ENCODE measurements around the gene MAT2A. TPM values are rescaled to one million over a fixed set of nuclear protein-coding genes. Genes with fewer than 3 reads are reported as not detected.

Gene MAT2A
- polyA plus RNA-seq (ENCODE audit: insufficient read length in 3 of 3), result 100 to 1,000 TPM; 340 to 430 (median 417) TPM
- long read RNA-seq, donor 1, transcript MAT2A-201 (9 exons, 2,819 nt), result major isoform, 43 of 104 reads
- long read RNA-seq, donor 1, partial matches to known transcripts, result 60 of 104 reads
- long read RNA-seq, donor 1, other reads (novel, unspliced or antisense), result 0 of 104 reads
- long read RNA-seq, donor 2, transcript MAT2A-201 (9 exons, 2,819 nt), result major isoform, 60 of 170 reads
- long read RNA-seq, donor 2, partial matches to known transcripts, result 105 of 170 reads
- long read RNA-seq, donor 2, other reads (novel, unspliced or antisense), result 0 of 170 reads
- long read RNA-seq, donor 3, transcript MAT2A-201 (9 exons, 2,819 nt), result major isoform, 44 of 116 reads
- long read RNA-seq, donor 3, partial matches to known transcripts, result 67 of 116 reads
- long read RNA-seq, donor 3, other reads (novel, unspliced or antisense), result 0 of 116 reads
- long read RNA-seq, donor 4, transcript MAT2A-201 (9 exons, 2,819 nt), result major isoform, 49 of 119 reads
- long read RNA-seq, donor 4, partial matches to known transcripts, result 61 of 119 reads
- long read RNA-seq, donor 4, other reads (novel, unspliced or antisense), result 5 of 119 reads
- long read RNA-seq, donor 5, transcript MAT2A-201 (9 exons, 2,819 nt), result major isoform, 18 of 84 reads
- long read RNA-seq, donor 5, partial matches to known transcripts, result 66 of 84 reads
- long read RNA-seq, donor 5, other reads (novel, unspliced or antisense), result 0 of 84 reads
- long read RNA-seq, donor 6, transcript MAT2A-201 (9 exons, 2,819 nt), result major isoform, 27 of 105 reads
- long read RNA-seq, donor 6, partial matches to known transcripts, result 77 of 105 reads
- long read RNA-seq, donor 6, other reads (novel, unspliced or antisense), result 0 of 105 reads
- long read RNA-seq, donor 7, transcript MAT2A-201 (9 exons, 2,819 nt), result major isoform, 62 of 87 reads
- long read RNA-seq, donor 7, partial matches to known transcripts, result 22 of 87 reads
- long read RNA-seq, donor 7, other reads (novel, unspliced or antisense), result 0 of 87 reads
- long read RNA-seq, donor 8, transcript MAT2A-201 (9 exons, 2,819 nt), result major isoform, 17 of 25 reads
- long read RNA-seq, donor 8, partial matches to known transcripts, result 6 of 25 reads
- long read RNA-seq, donor 8, other reads (novel, unspliced or antisense), result 0 of 25 reads
- long read RNA-seq, donor 9, transcript MAT2A-201 (9 exons, 2,819 nt), result major isoform, 61 of 133 reads
- long read RNA-seq, donor 9, partial matches to known transcripts, result 67 of 133 reads
- long read RNA-seq, donor 9, other reads (novel, unspliced or antisense), result 5 of 133 reads
- long read RNA-seq, donor 10, transcript MAT2A-201 (9 exons, 2,819 nt), result major isoform, 34 of 96 reads
- long read RNA-seq, donor 10, partial matches to known transcripts, result 58 of 96 reads
- long read RNA-seq, donor 10, other reads (novel, unspliced or antisense), result 0 of 96 reads
- long read RNA-seq, donor 11, transcript MAT2A-201 (9 exons, 2,819 nt), result major isoform, 27 of 46 reads
- long read RNA-seq, donor 11, partial matches to known transcripts, result 17 of 46 reads
- long read RNA-seq, donor 11, other reads (novel, unspliced or antisense), result 0 of 46 reads
- long read RNA-seq, donor 12, transcript MAT2A-201 (9 exons, 2,819 nt), result major isoform, 88 of 383 reads
- long read RNA-seq, donor 12, partial matches to known transcripts, result 290 of 383 reads
- long read RNA-seq, donor 12, other reads (novel, unspliced or antisense), result 0 of 383 reads
- long read RNA-seq, donor 13, transcript MAT2A-201 (9 exons, 2,819 nt), result major isoform, 20 of 65 reads
- long read RNA-seq, donor 13, partial matches to known transcripts, result 45 of 65 reads
- long read RNA-seq, donor 13, other reads (novel, unspliced or antisense), result 0 of 65 reads
- long read RNA-seq, donor 14, result 0 reads
- long read RNA-seq, donor 15, transcript MAT2A-201 (9 exons, 2,819 nt), result major isoform, 46 of 121 reads
- long read RNA-seq, donor 15, partial matches to known transcripts, result 73 of 121 reads
- long read RNA-seq, donor 15, other reads (novel, unspliced or antisense), result 0 of 121 reads
- long read RNA-seq, donor 16, transcript MAT2A-204 (3 exons, 691 nt), result minor isoform, 6 of 118 reads
- long read RNA-seq, donor 16, transcript MAT2A-201 (9 exons, 2,819 nt), result major isoform, 41 of 118 reads
- long read RNA-seq, donor 16, partial matches to known transcripts, result 69 of 118 reads
- long read RNA-seq, donor 16, other reads (novel, unspliced or antisense), result 0 of 118 reads

DNA sequence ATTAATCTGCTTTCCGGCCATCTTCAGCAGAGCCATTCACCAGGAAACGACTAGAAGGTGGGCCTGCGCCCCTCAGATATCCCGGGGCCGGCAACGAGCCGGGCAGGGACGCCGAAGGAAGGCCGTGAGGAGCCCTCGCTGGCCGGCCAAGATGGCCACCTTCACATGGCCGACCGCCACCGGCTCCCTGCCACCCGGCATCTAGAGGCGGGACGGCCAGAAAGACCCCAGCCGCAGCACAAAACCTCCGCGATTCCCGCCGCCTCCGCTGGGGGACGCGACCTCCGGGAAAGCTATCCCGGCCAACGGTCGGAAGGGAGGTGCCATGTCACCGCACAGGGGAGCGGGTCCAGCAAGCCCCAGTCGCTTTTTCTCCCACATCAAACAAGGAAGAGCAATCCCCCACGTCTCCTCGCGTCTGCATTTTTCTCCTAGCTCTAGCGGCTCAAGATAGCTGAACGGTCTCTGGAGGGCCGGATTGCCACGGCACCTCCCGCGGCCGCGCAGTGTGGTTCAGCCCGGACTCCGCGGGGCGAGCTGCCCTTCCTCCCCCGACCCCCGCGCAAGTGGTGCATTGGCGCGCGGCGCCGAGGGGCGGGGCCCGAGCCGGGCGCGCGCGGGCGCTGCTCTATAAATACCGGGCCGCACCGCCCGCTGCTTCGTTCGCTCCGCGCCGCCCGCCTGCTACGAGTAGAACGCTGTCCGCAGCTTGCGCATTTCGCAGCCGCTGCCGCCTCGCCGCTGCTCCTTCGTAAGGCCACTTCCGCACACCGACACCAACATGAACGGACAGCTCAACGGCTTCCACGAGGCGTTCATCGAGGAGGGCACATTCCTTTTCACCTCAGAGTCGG, at the start of gene MAT2A:
Gene MAT2A (plus strand): TSS at position 662 of the 854 bp plus-strand sequence. CDS start 120 bp downstream, at position 782.
- peak; percentile 96 for DNase-seq

DNA sequence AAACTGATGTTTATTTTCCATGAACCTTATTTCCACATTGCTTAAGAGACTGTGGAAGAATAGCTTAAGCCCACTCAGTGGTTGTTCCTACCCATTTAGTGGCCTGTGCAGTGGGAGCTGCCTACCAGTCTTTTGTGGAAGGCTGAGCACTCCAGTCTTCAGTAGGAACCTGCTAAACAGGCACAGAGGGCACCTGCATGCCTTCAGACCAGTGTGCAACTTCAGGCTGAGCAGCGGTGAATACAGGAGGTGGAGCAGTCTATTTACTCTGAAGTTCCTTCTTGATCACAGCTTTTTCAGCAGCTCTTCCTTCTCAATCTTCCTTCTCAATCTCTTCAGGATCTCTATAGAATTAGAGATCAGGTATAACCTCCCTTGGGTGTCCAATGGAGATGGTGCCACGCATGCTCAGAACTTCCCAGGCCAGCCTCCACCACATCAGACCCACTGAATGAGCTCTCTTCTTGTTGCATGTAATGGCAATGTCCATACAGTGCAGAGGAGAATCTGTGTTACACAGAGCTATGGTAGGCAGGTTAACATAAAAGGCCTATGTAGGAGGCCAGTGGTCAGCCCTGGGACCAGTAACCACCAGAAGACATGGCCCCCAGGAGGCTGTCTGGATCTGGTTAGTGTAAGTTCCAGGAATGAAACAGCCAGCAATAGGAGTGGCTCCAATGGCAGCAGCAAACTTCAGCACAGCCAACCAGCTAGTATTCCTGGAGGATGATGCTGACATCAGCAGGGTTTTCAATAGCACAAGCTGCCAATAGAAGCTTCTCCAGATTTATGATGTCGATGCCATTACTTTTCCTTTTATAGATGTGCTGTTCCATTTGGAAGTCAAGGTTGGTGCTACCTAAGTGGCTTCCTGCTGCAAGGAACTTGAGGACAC, 47.9 kb upstream of the MAT2A start:
- no peak for DNase-seq

DNA sequence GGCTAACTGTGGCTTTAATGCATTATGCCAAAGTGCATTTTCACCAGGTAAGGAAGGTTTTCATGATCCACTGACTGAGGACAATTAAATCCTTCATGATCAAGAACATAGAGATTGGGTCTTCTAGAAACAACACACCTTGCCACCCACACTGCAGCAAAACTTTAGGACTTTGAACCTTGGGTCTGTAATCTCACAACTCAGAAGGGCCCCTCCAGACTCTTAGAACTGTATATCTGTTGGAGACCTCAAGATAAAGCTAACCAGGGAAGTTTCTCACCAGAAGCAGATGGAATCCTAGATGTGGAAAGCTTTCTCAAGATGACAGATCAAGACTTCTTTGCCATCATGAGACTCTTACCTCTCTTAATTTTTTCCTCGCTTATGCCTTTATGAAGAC, 42.5 kb upstream of the MAT2A start:
- no peak for DNase-seq

DNA sequence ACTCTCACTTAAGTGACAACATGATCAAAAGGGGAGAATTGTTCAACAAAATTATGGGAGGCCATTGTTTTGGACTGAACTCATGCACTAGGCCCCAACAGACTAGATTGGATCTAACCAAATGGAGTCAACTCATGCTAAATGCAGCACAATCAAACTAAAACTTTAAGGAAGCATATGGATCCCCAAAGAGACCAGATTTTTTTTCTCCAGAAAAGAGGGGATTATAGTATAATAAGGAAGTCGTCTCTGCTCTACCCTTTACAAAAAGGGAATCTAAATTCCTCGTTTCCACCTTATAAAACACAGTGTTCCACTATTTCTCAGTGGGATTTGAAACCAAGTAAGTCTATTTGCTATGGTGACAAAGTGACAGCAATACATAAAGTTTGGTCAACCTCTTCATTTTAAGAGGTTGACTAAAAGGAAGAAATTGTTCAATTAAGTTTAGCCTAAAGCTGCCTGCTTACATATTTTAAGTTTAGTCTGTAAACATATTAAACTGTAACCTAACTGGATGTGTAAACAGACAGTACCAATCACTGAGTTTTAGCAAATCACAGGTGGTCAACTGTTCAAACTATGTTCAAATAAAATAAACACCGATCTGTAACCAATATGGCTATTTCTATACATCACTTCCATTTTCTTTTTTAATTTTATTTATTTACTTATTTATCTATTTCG, 40.9 kb upstream of the MAT2A start:
- DNase-seq, result no peak

DNA sequence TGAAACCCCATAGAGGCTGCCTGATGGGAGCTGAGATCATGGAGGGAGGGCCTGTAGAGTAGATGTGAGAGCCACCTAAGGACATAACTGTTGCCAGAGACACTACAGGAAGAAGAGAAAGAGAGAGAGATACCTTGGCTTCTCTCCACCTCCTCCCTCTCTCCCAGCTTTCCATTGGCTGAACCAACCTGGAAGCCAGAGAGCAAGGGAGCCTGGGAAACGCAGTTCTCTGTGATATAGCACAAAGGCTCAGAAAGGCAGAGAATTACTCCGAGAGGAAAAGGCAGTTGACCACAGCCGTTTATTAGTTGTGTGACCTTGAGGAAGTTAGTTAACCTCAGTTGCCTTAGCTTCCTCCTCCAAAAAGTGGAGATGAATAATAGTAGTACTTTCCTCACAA, 37.7 kb upstream of the MAT2A start:
- DNase-seq, result no peak

DNA sequence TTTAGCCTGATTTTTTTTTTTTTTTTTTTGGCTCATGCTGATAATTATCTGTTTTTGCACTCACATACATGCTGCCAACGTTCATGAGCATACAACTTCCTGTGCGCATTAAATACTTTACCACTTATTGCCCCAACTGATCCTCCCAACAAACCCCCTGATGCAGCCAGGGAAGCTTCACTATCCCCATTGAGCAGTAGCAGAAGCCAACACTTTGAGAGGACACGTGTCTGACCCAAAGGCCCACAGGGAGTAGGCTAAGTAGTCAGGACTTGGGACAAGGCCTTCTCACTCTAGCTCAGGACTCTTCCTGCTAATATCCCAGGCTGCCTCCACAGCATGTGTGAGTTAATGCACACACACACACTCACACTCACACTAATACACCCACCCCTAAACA, 36.2 kb upstream of the MAT2A start:
- DNase-seq, result no peak

DNA sequence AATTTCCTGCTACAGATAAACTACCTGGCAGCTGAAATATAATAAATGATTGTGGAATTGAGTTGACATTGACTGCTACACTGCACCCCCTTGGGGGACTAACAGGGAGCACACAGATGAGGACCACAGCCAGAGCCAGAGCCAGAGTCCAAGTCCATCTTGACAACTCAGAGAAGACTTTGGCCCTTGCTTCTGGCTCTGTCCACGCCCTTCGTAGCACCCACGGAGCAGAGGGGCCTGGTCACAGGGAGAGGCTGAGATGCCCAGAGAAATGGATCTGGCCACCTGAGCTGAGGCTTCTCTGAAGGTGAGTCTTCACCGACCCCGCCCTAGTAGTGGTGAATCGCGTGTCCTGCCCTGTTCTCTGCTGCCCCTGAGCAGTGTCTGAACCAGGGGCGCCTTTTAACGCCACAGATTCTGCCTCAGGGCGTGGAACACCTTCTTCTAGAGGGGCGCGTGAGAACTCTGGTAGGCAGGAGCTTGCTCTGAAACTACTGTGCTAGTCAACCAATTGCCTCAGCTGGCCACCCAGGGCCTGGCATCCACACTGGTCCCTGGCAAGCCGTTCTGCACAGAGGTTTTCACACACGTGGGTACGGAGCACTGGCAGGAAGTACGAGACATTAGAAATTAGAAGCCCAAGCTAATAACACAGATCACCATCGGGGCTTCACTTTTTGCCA, 35.7 kb upstream of the MAT2A start:
- no peak for DNase-seq

DNA sequence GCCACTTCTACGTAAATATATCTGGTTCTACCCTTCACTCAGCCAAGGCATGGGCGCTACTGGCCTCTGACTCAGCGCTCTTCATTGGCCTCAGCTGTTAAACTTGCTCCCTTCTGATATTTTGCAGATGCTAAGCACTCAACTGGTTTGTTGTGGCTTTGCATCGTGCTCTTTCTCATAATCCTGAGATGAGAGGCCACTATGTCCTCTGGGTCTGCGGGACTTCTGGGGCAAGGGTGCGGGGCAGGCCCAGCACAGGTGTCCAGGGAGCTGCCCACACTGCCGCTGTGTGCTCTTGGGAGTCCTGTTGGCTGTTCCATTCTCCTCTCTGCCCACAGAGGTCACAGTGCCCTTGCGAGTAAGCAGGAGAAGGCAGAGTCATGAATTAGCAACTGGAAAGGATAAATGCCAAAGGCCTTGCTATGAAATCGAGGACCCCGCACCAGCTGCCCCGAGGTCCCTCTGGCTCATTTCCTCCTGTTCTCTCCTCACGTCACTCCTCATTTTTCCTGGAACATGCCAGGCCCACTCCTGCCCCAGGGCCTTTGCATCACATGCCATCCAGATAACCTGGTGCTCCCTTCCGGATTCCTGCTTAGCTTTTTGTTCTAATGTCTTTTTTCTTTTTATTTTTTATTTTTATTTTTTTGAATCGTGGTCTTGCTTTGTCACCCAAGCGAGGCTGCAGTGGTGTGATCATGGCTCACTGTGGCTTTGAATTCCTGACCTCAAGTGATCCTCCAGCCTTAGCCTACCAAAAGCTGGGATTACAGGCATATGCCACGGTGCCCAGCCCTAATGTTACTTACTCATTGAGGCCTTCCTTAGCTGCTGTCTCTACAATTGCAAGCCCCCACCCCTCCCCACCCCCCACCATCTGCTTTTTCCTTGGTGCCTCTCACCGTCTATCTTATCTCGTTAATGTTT, 34.9 kb upstream of the MAT2A start:
- DNase-seq, result no peak

DNA sequence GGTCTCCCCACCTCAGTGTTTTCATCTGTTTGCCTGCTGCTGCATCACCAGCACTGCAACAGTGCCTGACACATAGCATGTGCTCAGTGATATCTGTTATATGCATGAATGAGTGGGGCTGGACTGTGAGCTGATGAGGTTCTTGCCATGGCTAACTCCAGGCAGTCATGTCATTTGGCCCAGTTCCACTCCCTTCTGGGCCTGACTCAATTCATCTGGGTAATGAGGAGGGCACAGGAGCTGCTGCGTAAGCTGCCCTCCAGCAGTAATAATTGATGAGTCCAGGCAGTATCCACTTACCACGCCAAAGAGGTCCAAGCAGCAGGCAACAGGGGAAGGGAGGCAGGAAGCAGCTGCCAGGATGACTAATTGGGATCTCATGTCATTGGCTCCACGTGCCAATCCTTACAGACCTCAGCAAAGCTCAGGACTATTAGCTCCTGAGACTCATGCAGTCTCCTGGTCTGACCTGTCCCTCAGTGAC, 34.1 kb upstream of the MAT2A start:
- peak; percentile 33 for DNase-seq

DNA sequence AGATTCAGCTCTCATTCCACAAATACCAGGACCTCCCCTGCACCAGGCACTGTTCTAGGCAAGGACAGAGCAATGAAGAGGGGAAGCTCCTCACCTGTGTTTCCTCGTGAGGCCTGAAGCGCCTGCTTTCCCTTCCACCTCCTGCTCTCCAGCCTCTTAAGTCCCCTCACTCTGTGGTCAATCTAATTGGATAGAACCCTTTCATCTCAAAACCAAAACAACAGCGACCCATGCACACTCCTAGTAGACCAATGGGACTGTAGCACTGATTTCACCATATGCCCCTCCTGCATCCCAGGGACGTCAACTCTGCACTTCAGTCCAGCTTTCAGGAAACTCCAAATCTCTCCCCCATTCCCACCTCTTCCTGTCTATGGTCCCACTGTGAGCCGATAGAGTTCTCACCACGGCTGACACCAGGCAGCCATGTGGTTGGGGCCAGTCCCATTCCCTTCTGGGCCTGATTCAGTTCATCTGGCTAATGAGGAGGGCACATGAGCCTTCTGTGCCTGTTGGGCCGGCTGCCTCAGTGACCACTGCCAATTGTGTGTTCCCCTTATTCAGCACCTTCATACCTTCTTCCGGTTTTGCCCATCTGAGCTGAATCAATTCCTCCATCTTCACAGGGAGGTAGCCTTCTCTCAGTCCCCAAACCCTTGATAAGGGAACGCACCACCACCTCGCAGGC, 33.3 kb upstream of the MAT2A start:
- DNase-seq, result no peak

DNA sequence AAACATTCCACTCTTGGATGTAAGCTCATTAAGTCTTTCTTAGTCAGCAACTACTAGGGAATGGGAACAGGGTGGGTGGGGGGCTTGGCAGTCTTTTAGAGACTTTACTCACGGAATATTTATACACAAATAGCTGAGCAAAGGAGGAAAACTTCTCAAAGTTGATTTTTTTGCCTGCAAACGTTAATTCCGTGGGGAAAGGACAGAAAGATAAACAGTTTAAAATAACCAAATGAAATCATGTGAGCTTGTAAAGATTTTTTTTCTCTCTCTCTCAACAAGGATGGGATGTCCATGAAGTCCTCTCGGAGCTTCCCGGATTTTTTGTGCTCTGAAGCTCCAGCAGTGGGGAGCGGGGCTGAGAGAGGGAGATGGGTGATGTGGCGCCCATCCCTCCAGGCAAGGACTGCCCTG, 32.2 kb upstream of the MAT2A start:
- no peak for DNase-seq

DNA sequence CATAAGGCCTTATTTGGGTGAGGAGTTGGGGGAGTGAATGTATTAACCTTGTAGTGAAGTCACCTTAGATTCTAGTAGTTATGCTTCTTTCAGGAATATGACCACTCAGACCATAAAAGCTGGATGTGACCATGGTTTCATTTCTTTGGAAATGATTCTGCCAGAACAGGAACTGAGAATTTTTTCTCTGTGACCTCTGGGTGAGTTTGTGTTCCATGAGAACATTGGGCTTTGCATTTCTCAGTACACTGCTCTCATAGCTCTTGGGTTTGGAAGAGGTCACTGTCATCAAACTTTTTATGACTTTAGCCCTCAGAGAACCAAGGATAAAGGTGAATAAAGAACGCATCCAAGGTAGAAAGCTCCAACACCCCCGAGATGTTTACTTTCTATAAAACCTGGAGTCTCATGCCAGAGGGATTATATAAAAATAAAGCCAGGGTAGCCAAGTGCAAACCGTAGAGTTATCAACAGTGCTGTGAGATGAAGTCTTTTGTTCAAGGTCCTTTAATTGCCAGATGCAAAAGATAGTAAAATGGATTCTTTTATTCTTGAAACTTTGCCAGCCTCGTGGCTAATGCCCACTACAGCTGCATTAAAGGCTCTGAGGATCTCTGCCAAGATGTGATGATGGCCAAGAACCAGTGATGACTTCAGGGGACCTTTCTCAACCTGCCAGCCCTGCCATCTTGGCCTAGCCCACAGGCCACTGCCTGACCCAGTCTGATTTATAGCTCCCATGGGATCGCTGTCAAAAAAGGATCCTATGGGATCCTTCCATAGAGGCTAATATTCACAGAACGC, 27.8 kb upstream of the MAT2A start:
- no peak for DNase-seq

DNA sequence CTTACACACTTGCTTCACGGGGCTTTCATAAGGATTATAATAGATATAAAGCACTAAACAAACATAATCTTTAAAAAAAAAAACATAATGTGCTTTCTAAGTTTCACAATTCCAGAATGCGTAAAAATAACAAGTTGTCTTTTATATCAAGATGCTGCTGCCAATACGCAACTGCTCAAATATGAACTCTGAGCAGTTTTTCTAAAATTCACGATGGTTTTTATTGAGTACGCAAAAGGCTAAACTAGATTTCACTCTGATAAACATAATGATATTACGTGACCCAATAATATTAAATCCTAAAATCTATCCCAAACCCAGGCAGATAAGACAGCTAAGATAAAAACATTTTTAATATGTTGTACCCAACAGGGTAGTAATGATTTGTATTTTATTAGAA, 24.6 kb upstream of the MAT2A start:
- DNase-seq, result no peak
